Measurements from ENCODE around the gene ENTPD1.
"Not testable (repeated sequence)": the region's sequence is repeated elsewhere in the genome, so short reads cannot be mapped to it uniquely, and the experiment has no call there.

ENTPD1 gene

DNA sequence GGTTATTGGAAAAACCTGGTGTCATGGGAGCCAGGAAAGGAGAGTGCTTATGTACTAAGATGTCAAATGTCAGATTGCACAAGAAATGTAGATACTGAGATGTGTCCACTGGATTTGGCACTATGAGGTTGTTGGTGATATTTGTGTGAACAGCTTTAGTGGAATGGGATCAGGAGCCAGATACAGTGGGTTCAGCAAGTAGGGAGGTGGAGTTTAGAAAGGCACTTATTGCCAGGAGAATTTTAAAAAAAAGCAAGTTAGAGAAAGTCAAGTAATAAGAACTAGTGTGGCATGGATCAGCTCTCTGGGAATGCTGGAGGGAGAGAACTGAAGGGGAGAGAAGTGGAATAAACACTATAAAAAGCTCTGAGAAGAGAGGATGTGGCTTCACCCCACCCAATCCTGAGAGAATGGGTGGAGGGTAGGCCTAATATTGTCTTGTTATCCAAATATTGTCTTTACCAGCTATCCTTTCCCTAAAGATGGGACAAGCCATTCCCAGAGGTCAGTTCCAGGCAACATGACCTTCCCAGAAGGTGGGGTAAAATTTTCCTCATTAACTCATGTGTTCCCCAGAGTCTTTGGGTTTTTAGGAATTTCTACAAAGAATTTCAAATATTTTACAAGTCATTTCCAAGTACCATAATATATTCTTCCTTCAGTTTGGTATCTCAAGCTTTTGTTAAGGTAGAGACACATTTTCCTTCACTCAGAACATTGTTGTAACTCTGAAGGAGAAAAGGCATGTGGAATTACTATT is 42.3 kb downstream of the ENTPD1 start:
- DNase-seq, result no peak

DNA sequence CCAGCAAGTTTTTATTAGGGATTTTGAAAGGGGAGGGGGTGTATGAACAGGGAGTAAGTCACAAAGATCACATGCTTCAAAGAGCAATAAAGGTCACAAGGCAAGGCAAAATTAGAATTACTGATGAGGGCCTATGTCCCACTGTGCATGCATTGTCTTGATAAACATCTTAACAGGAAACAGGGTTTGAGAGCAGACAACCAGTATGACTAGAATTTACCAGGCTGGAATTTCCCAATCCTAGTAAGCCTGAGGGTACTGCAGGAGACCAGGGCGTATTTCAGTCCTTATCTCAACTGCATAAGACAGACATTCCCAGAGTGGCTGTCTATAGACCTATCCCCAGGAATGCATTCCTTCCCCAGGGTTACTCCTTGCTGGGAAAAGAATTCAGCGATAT is 44.3 kb downstream of the ENTPD1 start:
- not testable (repeated sequence) for DNase-seq

- DNase-seq, result not testable (repeated sequence)
Measured at GRCh38 chr10:95806687-95807380, 50.9 kb downstream of the ENTPD1 start.

DNA sequence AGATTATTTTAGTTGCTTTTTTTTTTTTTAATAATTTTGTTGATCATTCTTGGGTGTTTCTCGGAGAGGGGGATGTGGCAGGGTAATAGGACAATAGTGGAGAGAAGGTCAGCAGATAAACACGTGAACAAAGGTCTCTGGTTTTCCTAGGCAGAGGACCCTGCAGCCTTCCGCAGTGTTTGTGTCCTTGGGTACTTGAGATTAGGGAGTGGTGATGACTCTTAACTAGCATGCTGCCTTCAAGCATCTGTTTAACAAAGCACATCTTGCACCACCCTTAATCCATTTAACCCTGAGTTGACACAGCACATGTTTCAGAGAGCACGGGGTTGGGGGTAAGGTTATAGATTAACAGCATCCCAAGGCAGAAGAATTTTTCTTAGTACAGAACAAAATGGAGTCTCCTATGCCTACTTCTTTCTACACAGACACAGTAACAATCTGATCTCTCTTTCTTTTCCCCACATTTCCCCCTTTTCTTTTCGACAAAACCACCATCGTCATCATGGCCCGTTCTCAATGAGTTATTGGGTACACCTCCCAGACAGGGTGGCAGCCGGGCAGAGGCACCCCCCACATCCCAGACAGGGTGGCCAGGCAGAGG is 52.8 kb downstream of the ENTPD1 start:
- DNase-seq, result not testable (repeated sequence)

DNA sequence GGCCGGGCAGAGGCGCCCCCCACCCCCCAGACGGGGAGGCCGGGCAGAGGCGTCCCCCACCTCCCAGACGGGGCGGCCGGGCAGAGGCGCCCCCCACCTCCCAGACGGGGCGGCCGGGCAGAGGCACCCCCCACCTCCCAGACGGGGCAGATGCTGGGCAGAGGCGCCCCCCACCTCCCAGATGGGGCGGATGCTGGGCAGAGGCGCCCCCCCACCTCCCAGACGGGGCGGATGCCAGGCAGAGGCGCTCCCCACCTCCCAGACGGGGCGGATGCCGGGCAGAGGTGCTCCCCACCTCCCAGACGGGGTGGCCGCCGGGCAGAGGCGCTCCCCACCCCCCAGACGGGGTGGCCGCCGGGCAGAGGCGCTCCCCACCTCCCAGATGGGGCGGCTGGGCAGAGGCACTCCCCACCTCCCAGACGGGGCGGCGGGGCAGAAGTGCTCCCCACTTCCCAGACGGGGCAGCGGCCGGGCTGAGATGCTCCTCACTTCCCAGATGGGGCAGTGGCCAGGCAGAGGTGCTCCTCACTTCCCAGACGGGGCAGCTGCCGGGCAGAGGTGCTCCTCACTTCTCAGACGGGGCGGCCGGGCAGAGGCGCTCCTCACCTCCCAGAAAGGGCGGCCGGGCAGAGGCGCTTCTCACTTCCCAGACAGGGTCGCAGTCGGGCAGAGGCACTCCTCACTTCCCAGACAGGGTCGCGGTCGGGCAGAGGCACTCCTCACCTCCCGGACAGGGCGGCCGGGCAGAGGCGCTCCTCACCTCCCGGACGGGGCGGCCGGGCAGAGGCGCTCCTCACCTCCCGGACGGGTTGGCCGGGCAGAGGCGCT is 53.6 kb downstream of the ENTPD1 start:
- no peak for DNase-seq

DNA sequence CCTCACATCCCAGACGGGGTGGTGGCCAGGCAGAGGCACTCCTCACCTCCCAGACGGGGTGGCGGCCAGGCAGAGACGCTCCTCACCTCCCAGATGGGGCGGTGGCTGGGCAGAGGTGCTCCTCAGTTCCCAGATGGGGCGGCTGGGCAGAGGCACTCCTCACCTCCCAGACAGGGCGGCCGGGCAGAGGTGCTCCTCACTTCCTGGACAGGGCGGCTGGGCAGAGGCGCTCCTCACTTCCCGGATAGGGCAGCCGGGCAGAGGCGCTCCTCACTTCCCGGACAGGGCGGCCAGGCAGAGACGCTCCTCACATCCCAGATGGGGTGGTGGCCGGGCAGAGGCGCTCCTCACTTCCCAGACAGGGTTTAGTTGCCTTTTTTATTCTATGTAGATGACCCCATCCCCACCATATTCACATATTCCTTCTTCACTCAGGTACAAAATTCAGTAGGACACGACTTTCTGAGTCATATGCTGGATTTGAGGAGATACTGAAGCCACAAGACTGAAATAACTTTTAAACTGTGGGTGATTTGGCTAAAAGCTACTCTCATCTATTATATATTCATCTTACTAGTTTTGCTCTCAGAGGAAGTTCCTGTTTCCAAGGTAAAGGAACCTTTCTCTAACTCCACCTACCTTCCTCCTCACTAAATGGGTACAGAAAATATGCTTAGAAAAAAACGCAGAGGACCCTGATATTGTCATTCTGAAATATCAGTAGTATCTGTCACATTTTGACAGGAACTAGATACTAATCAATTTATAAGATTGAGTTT is 54.4 kb downstream of the ENTPD1 start:
- no peak for DNase-seq

GRCh38 chr10:95813054-95813685 is 57.2 kb downstream of the ENTPD1 start:
- no peak for DNase-seq

DNA sequence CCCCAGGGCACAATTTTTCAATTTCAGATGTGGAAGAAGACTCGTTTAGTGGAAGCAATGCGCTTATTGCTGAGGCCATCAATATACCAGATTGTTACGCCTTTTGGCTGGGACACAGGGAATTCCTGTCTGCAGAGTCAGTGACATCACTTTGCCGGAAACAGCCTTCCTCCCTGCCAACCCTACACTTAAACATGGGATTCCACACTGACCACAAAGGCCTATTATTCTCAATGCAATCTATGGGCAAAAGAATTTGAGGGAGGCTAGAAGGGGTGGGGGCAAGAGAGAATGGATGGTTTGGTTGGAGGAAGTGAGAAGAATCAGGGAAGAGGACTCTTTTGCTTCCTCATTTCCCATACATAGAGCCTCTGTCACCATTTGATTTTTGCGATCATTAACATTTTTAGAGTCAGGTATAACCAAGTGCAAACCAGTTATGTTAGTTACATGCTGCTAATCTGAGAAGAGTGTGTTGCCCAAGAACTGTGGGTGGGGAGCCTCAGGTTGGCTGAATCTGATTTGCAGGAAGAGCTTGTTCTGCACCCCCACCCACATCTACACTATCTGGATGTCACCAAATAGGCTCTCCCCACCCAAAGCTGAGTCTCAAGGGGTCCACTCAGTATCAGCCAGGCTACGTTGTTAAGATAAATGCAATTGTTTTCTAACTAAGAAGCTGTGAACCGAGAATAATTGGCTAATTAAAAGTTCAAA is 58.2 kb downstream of the ENTPD1 start:
- DNase-seq, result peak; percentile 73

- no peak for DNase-seq
Measured at GRCh38 chr10:95815133-95815532, 59.2 kb downstream of the ENTPD1 start.

GRCh38 chr10:95815701-95816240 is 59.8 kb downstream of the ENTPD1 start:
- no peak for DNase-seq

DNA sequence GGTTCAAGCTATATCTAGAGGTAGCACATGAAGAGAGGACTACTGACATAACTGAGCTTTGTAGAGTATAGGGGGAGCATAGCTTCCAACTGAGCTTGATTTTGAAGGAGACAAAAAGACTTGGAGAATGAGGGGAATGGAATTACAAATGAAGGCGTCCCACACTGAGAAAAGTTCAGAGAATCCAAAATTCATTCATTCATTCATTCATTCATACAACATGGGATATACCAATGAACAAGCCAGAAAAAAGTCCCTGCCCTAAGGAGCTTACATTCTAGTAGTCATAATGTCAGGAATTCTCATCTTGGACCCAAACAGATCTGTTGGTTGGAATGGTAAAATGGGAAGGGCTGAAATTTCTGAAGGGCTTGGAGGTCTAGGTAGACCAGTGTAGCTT is 62.0 kb downstream of the ENTPD1 start:
- no peak for DNase-seq

DNA sequence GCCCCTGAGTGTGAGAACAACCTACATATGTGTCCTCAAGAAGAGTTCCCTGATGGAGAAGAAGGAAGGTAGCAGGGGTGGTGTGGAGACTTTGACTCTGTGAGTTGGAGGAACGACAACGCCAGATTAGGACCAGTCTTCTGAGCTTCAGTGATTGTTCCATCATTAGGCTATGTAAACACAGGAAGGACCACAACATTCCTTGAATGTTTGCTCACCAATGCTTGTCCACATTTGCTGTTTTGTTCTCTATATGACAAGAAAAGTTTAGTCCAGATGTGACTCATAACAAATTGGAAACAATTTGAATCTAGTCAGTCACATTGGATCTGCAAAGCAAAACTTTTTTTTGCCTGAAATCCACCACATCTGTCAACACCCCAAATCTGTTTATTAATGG is 62.7 kb downstream of the ENTPD1 start:
- DNase-seq, result no peak

DNA sequence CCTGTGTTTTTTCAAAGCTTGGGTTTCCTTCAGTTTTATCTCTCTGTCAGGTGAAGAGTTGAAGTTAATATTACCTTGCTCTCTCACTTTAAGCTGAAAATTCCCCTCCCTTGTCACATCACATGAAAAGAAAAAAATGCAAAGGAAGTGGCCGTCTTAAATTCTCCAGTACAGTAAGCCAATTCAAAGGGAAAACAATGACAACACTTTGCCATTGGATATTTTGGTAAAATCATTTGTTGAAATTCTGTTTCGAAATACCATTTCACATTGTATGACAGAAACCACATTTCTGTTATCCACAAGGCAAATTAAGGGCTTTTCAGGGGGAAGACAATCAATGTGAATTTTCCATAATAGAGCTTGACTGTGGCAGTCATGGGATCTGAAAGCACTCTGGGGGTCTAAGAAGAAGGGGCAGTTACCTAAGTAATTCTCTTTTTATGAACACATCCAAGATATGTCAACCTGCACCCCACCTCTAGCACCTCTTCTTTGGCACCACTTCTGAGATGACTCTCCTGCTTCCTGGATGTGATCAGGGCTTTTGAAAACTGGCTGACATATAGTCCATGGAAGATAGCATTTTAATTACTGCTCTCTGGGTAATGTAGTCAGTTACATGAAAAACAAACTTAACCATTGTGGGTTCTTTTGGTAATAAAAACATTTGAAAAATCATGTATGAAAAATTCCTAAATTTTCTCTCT is 63.8 kb downstream of the ENTPD1 start:
- DNase-seq, result no peak

DNA sequence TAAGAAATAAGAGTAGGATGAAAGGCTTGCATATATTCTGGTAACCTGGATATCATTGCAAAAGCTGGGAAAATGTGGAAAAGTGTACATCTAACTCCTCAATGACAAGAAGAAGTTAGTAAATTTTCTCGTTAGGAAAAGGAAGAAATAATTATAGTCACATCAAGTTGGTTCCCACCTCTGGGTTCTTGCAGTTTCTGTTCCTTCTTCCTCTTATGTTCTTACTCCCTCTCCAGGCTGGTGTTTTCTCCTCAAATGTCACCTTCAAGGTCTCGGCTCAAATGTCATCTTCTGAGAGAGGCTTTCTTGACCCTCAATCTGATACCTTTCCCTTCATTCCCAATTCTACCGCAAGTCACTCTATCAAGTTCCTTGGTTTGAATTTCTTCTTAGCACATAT is 64.4 kb downstream of the ENTPD1 start:
- no peak for DNase-seq

GRCh38 chr10:95821720-95822119 is 65.8 kb downstream of the ENTPD1 start:
- DNase-seq, result no peak

GRCh38 chr10:95830044-95830443 is 74.1 kb downstream of the ENTPD1 start:
- no peak for DNase-seq

GRCh38 chr10:95831076-95831475 is 75.1 kb downstream of the ENTPD1 start:
- no peak for DNase-seq

- DNase-seq, result no peak
Measured at GRCh38 chr10:95831515-95831914, 75.6 kb downstream of the ENTPD1 start.

- no peak for DNase-seq
Measured at GRCh38 chr10:95832216-95833041, 76.5 kb downstream of the ENTPD1 start.

Measured in right hindlimb (tissue), 1 donor.